Adrenal gland (tissue), 12 donors: ENCODE data around the gene ZBTB6. TPM values are rescaled to one million over a fixed set of nuclear protein-coding genes. Genes with fewer than 3 reads are reported as not detected.

Experiments used
- DNase-seq, 7 donors: peaks; one replicate each; pipeline ENCODE4 v3.0.0-alpha.2; 2019 to 2020
- H3K27ac ChIP-seq, 5 donors: fragments of 200-600 bp; sonication (generic) in 4 of 5; 1 replicate in 3 of 5; 2 replicates in 2 of 5; pipeline versions ENCODE4 v1.5.1 to v1.8.0; 2016 to 2020; ENCODE audit warnings: mild to moderate bottlenecking in 1 of 5
- H3K27me3 ChIP-seq: fragments of 200-600 bp; 2 replicates; pipeline ENCODE4 v1.8.0; 2021
- H3K36me3 ChIP-seq, 2 donors: fragments of 200-600 bp; replicated peaks in 1 of 2; 1 replicate in 1 of 2; 2 replicates in 1 of 2; pipeline versions ENCODE4 v1.5.1 to v1.8.0; 2018 to 2022
- H3K4me1 ChIP-seq, 2 donors: fragments of 200-600 bp; replicated peaks in 1 of 2; 1 replicate in 1 of 2; 2 replicates in 1 of 2; pipeline versions ENCODE4 v1.5.1 to v1.8.0; 2018 to 2021
- H3K4me3 ChIP-seq, 4 donors: fragments of 200-600 bp; sonication (generic) in 3 of 4; one replicate each; pipeline ENCODE4 v1.5.1; 2016 to 2018
- H3K9me3 ChIP-seq, 3 donors: fragments of 200-600 bp; sonication (generic) in 1 of 3; replicated peaks in 1 of 3; 1 replicate in 2 of 3; 2 replicates in 1 of 3; pipeline versions ENCODE4 v1.5.1 to v1.8.0; 2016 to 2021
- POLR2A ChIP-seq, 2 donors: fragments of 450-650 bp; IDR thresholded peaks; one replicate each; pipeline ENCODE4 v1.6.1; 2017; ENCODE audit warnings: antibody characterized with exemption in 2 of 2, mild to moderate bottlenecking in 2 of 2, moderate library complexity in 1 of 2
- WGBS, 4 donors: extraction: QIAGEN DNeasy Blood & Tissue Kit in 2 of 4; methylation state at CpG; one replicate each; pipeline versions ENCODE4 v1.1.5 to v1.1.7; 2013 to 2017; 5-methylcytosine and 5-hydroxymethylcytosine counted together
- intact Hi-C, 2 donors: fragments of 100-400 bp; cut with DNase I; formaldehyde crosslinking; loops; one replicate each; pipeline versions ENCODE4 v1.14.1 to v1.15.0; 2022 to 2023
- polyA plus RNA-seq, 3 donors: library from polyadenylated mRNA; stranded (reverse); fragments of 200-250 nt in 2 of 3; fragments of 350-450 nt in 1 of 3; fragmentation: Illumina TruSeq in 1 of 3; extraction: RNeasy Lipid Tissue Mini Kit (QIAGEN cat#74804) in 1 of 3; gene quantifications; one replicate each; pipeline ENCODE4 v1.2.3, GENCODE V29; 2013 to 2014
- total RNA-seq, 9 donors: library from RNA; depleted of rRNA in 4 of 9; stranded (reverse); fragments of >200 nt in 4 of 9; fragments of 120-200 nt in 1 of 9; fragmentation: NEBNext Ultra II Directional in 1 of 9; extraction: Animal tissue kit (Norgen Biotek cat#: 25700) in 1 of 9; gene quantifications; one replicate each; pipeline versions ENCODE4 v1.1.0 to v1.2.4, GENCODE V29; 2013 to 2023
- TF ChIP-seq, protein P1 (sequence below), 6 experiments: fragments of 450-650 bp in 4 of 6; fragments of 200-600 bp in 2 of 6; sonication (generic) in 1 of 6; IDR thresholded peaks; 1 replicate in 5 of 6; 2 replicates in 1 of 6; pipeline versions ENCODE4 v1.5.1 to v1.8.0; 2016 to 2021; ENCODE audit warnings: antibody characterized with exemption in 6 of 6, mild to moderate bottlenecking in 2 of 6, moderate library complexity in 1 of 6
- donor health status: healthy with polysubstance abuse.
- donor health status: Bipolar disorder and iron deficiency.
- donor health status: DM: yes; HTN: yes; CAD: no.
- donor health status: DM: no; HTN: no; CAD: no.
- donor health status: DM: no; HTN: no; CAD: no.
- donor health status: DM: yes; HTN: yes; CAD: no.

Gene ZBTB6
- total and polyA plus RNA-seq, 12 donors: 1.8 to 11.6 (median 7.8) TPM

GRCh38 chr9:122936464-122936863 lies 23.3 kb upstream of the ZBTB6 start:
- Histone ChIP-seq H3K9me3 (no peaks in the 10 kb centered on the region), H3K4me1 (peaks cover 10 to 23% of the 10 kb centered on the region in 2 donors), H3K27me3 (no peaks in the 10 kb centered on the region), H3K4me3 (no peak overlapping the region), H3K36me3 (no peaks in the 10 kb centered on the region), H3K27ac (no peak overlapping the region)
- intact Hi-C loops: no loop called here
- WGBS, 4 donors: 96 to 98% (median 97%) methylated on average over 4 to 5 of the region's 5 CpGs
- no peak for DNase-seq
- TF ChIP-seq POLR2A (IDR thresholded peaks at IDR 0.05): no peak
- TF ChIP-seq, protein P1, sequence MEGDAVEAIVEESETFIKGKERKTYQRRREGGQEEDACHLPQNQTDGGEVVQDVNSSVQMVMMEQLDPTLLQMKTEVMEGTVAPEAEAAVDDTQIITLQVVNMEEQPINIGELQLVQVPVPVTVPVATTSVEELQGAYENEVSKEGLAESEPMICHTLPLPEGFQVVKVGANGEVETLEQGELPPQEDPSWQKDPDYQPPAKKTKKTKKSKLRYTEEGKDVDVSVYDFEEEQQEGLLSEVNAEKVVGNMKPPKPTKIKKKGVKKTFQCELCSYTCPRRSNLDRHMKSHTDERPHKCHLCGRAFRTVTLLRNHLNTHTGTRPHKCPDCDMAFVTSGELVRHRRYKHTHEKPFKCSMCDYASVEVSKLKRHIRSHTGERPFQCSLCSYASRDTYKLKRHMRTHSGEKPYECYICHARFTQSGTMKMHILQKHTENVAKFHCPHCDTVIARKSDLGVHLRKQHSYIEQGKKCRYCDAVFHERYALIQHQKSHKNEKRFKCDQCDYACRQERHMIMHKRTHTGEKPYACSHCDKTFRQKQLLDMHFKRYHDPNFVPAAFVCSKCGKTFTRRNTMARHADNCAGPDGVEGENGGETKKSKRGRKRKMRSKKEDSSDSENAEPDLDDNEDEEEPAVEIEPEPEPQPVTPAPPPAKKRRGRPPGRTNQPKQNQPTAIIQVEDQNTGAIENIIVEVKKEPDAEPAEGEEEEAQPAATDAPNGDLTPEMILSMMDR (IDR thresholded peaks at IDR 0.05): no peak

DNA sequence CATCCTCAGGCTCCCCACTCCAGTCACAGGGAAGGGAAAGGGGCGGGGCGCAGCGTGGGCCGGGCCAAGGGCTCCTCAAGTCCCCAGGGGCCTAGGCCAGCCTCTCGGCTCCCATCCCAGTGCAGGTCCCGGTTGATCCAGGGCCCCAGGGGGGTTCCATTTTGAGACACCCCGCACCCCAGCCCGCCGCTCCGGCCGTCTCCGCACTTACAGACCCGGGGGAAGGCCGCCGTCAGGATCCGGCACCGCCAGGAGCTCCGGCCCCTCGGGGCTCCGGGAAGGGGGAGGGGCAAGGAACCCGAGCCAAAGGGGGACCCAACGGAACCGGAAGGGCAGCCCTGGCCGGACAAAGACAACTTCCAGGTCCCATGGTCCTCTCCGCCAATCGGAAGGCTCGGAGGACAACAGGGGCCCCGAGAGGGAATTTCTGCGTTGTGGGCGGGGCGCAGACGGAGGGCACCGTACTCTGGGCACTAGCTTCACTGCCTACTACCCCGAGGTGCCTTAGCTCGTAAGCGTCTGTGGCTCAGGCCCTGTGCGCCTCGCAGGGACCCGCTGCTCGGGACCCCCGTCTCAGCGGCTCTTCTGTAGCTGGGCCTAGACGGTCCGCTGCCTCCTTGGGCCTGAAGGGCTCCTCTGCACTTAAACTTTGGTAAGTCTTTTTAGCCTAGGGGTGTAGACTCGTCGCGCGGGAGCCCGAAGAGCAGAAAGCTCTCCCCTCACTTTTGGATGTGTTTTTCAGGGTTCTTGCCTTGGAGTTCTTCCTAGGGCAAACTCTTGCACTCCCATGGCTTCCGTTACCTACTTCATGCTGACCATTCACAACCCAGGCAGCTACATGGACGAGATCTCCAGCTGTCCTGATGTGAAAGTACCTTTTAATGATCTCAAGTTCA lies 18.4 kb upstream of the ZBTB6 start, which contains the start of gene ZBTB26:
TSS of gene ZBTB26 (minus strand) at position 287 of the 896 bp plus-strand sequence. CDS start 11,578 bp downstream, outside the sequence.
- Histone ChIP-seq H3K4me1 (peaks cover 10 to 34% of the 10 kb centered on the region in 2 donors), H3K27ac (peak within 1 kb of the TSS; percentile 55 to 90 (median 79)), H3K9me3 (no peaks in the 10 kb centered on the region), H3K4me3 (peak within 1 kb of the TSS; percentile 41 to 95 (median 60)), H3K27me3 (no peaks in the 10 kb centered on the region), H3K36me3 (no peaks in the 10 kb centered on the region)
- intact Hi-C loops: no loop called here
- TF ChIP-seq, protein P1 (IDR thresholded peaks at IDR 0.05): no peak
- peak; percentile 44 to 86 for TF ChIP-seq POLR2A (IDR thresholded peaks at IDR 0.05)
- WGBS, 4 donors: 0 to 1% (median 1%) methylated on average over 26 to 51 of the region's 51 CpGs
- DNase-seq: peak; percentile 94 to 97 (median 97)

GRCh38 chr9:122930541-122931225 lies 17.6 kb upstream of the ZBTB6 start:
- Histone ChIP-seq H3K36me3 (no peaks in the 10 kb centered on the region), H3K4me3 (peak overlapping the region; percentile 34 to 95 (median 52)), H3K9me3 (no peaks in the 10 kb centered on the region), H3K27ac (peak overlapping the region in 4 of 5 donors; percentile 67 to 90 (median 81)), H3K27me3 (no peaks in the 10 kb centered on the region), H3K4me1 (peaks cover 10 to 34% of the 10 kb centered on the region in 2 donors)
- 22 to 29% (median 24%) methylated on average over 9 to 10 of the region's 10 CpGs for WGBS, 4 donors
- no peak for DNase-seq
- TF ChIP-seq, protein P1 (IDR thresholded peaks at IDR 0.05): no peak
- intact Hi-C loops: no loop called here

GRCh38 chr9:122929796-122930354 lies 16.8 kb upstream of the ZBTB6 start:
- Histone ChIP-seq H3K4me3 (peak overlapping the region in 1 of 4 donors; percentile 95), H3K27me3 (no peaks in the 10 kb centered on the region), H3K36me3 (no peaks in the 10 kb centered on the region), H3K4me1 (peaks cover 10 to 34% of the 10 kb centered on the region in 2 donors), H3K27ac (no peak overlapping the region), H3K9me3 (no peaks in the 10 kb centered on the region)
- intact Hi-C loops: no loop called here
- 68 to 84% (median 73%) methylated on average over 1 of the region's 1 CpG for WGBS, 4 donors
- DNase-seq: no peak
- TF ChIP-seq, protein P1 (IDR thresholded peaks at IDR 0.05): no peak
- no peak for TF ChIP-seq POLR2A (IDR thresholded peaks at IDR 0.05)
